G401 (cell line): ENCODE measurements around the gene CMC2. TPM values are rescaled to one million over a fixed set of nuclear protein-coding genes. Genes with fewer than 3 reads are reported as not detected.

ENCODE experiments used
- DNase-seq: peaks from one replicate; pipeline ENCODE4 v3.0.0-alpha.2; 2015; ENCODE audit warnings: low spot score
- in situ Hi-C: cut with HindIII; loops from 2 replicates; pipeline ENCODE4 v1.10.0; 2016; ENCODE audit warnings: low sequenced_read_pairs, mixed read lengths
- total RNA-seq: library from RNA; depleted of rRNA; stranded (reverse); fragments of >200 nt; shearing (Covaris generic); gene quantifications from 2 replicates; pipeline ENCODE4 v1.2.3, GENCODE V29; 2014; rRNA removed

Gene CMC2
- total RNA-seq: 89.8 and 180 TPM in 2 replicates

GRCh38 chr16:81006813-81007695, at the start of gene CMC2, which contains the start of gene CENPN:
Gene CMC2, minus strand, starts transcription at chr16:81006885. Its CDS starts 9,491 bp downstream, at chr16:80997394.
Gene CENPN, plus strand, starts transcription at chr16:81007214. Its CDS starts 4,726 bp downstream, at chr16:81011940.
- in situ Hi-C loops: no loop called here
- peak; percentile 99 for DNase-seq

GRCh38 chr16:81053761-81054160, 47.1 kb upstream of the CMC2 start:
- in situ Hi-C loops: no loop called here
- no peak for DNase-seq

- in situ Hi-C loops: no loop called here
- DNase-seq: no peak
These were observed 36.1 kb upstream of the CMC2 start for GRCh38 chr16:81042821-81043220.

- in situ Hi-C loops: no loop called here
- no peak for DNase-seq
These were observed 35.0 kb upstream of the CMC2 start for GRCh38 chr16:81041696-81042095.

- in situ Hi-C loops: no loop called here
These were observed 34.2 kb upstream of the CMC2 start for GRCh38 chr16:81040842-81041241.

GRCh38 chr16:81040131-81040530, 33.4 kb upstream of the CMC2 start:
- in situ Hi-C loops: no loop called here
- no peak for DNase-seq

More at GRCh38 chr16:81040842-81041241, 34.2 kb upstream of the CMC2 start:
- DNase-seq: no peak

GRCh38 chr16:81036751-81037350, 30.2 kb upstream of the CMC2 start:
- no peak for DNase-seq
- in situ Hi-C loops: no loop called here

GRCh38 chr16:81035975-81036750, 29.5 kb upstream of the CMC2 start:
- in situ Hi-C loops: no loop called here
- DNase-seq: peak; percentile 25

GRCh38 chr16:81035398-81035974, 28.8 kb upstream of the CMC2 start, which contains the start of gene ATMIN:
Gene ATMIN, plus strand, starts transcription at chr16:81035842. Its CDS starts 29 bp downstream, at chr16:81035871.
- DNase-seq: peak; percentile 83
- in situ Hi-C loops: no loop called here

GRCh38 chr16:81029930-81030604, 23.4 kb upstream of the CMC2 start:
- in situ Hi-C loops: loop anchor here (5.0 kb wide), 1 partner anchor 52 kb away; no protein-coding TSS in a partner anchor

GRCh38 chr16:81026429-81026828, 19.7 kb upstream of the CMC2 start:
- no peak for DNase-seq
- in situ Hi-C loops: no loop called here

More at GRCh38 chr16:81029930-81030604, 23.4 kb upstream of the CMC2 start:
- DNase-seq: no peak

GRCh38 chr16:81018496-81018895, 11.8 kb upstream of the CMC2 start:
- no peak for DNase-seq
- in situ Hi-C loops: no loop called here

GRCh38 chr16:81014672-81015071, 8.0 kb upstream of the CMC2 start:
- DNase-seq: no peak
- in situ Hi-C loops: no loop called here

GRCh38 chr16:81012974-81013373, 6.3 kb upstream of the CMC2 start:
- in situ Hi-C loops: no loop called here
- DNase-seq: no peak

GRCh38 chr16:81008505-81008789, 1.8 kb upstream of the CMC2 start:
- in situ Hi-C loops: no loop called here
- DNase-seq: no peak

- DNase-seq: peak; percentile 44
- in situ Hi-C loops: no loop called here
These were observed 373 bp downstream of the CMC2 start for GRCh38 chr16:81006211-81006812.

- DNase-seq: peak; percentile 19
- in situ Hi-C loops: no loop called here
These were observed 999 bp downstream of the CMC2 start for GRCh38 chr16:81005610-81006161.
